ENCODE results near the gene JMJD4.

The JMJD4 gene

GRCh38 chr1:227734856-227735538 is at the start of gene JMJD4, which contains the start of gene SNAP47:
JMJD4 (minus strand) TSS chr1:227735302; CDS start chr1:227735273, 29 bp downstream.
SNAP47 (plus strand) TSS chr1:227735435; CDS start chr1:227747737, 12,302 bp downstream.
- peak; percentile 96 for DNase-seq

GRCh38 chr1:227782226-227782625 is 47.1 kb upstream of the JMJD4 start:
- no peak for DNase-seq

- no peak for DNase-seq
Observed at GRCh38 chr1:227781314-227781930, 46.3 kb upstream of the JMJD4 start.

- no peak for DNase-seq
Observed at GRCh38 chr1:227780101-227781044, 45.3 kb upstream of the JMJD4 start.

- DNase-seq, result no peak
Observed at GRCh38 chr1:227779685-227780084, 44.6 kb upstream of the JMJD4 start.

- DNase-seq, result no peak
Observed at GRCh38 chr1:227779021-227779441, 43.9 kb upstream of the JMJD4 start.

- DNase-seq, result no peak
Observed at GRCh38 chr1:227778401-227778947, 43.4 kb upstream of the JMJD4 start.

GRCh38 chr1:227777646-227778045 is 42.5 kb upstream of the JMJD4 start:
- DNase-seq, result no peak

GRCh38 chr1:227777156-227777555 is 42.1 kb upstream of the JMJD4 start:
- no peak for DNase-seq

- DNase-seq, result peak; percentile 77
Observed at GRCh38 chr1:227776331-227776771, 41.2 kb upstream of the JMJD4 start.

GRCh38 chr1:227775841-227776240 is 40.7 kb upstream of the JMJD4 start:
- DNase-seq, result no peak

- DNase-seq, result no peak
Observed at GRCh38 chr1:227774821-227775661, 39.9 kb upstream of the JMJD4 start.

- DNase-seq, result no peak
Observed at GRCh38 chr1:227774051-227774731, 39.1 kb upstream of the JMJD4 start.

- DNase-seq, result no peak
Observed at GRCh38 chr1:227773558-227773957, 38.5 kb upstream of the JMJD4 start.

- DNase-seq, result no peak
Observed at GRCh38 chr1:227771771-227772170, 36.7 kb upstream of the JMJD4 start.

GRCh38 chr1:227771326-227771725 is 36.2 kb upstream of the JMJD4 start:
- DNase-seq, result no peak

GRCh38 chr1:227770812-227771211 is 35.7 kb upstream of the JMJD4 start:
- no peak for DNase-seq

- DNase-seq, result no peak
Observed at GRCh38 chr1:227769936-227770494, 34.9 kb upstream of the JMJD4 start.

- no peak for DNase-seq
Observed at GRCh38 chr1:227769047-227769935, 34.2 kb upstream of the JMJD4 start.

GRCh38 chr1:227768640-227769039 is 33.5 kb upstream of the JMJD4 start:
- no peak for DNase-seq

Measured in eye (tissue), 1 donor.